Measurements from ENCODE around the gene TRIM21.

- TF ChIP-seq CTCF (IDR thresholded peaks at IDR 0.05) = no peak
- peak in 2 of 3 donors; percentile 64 to 69 for TF ChIP-seq POLR2A (IDR thresholded peaks at IDR 0.05)
These were observed at the start of gene TRIM21 for GRCh38 chr11:4393209-4393857.
